ENCODE results near the gene NTNG2.

The NTNG2 gene

DNA sequence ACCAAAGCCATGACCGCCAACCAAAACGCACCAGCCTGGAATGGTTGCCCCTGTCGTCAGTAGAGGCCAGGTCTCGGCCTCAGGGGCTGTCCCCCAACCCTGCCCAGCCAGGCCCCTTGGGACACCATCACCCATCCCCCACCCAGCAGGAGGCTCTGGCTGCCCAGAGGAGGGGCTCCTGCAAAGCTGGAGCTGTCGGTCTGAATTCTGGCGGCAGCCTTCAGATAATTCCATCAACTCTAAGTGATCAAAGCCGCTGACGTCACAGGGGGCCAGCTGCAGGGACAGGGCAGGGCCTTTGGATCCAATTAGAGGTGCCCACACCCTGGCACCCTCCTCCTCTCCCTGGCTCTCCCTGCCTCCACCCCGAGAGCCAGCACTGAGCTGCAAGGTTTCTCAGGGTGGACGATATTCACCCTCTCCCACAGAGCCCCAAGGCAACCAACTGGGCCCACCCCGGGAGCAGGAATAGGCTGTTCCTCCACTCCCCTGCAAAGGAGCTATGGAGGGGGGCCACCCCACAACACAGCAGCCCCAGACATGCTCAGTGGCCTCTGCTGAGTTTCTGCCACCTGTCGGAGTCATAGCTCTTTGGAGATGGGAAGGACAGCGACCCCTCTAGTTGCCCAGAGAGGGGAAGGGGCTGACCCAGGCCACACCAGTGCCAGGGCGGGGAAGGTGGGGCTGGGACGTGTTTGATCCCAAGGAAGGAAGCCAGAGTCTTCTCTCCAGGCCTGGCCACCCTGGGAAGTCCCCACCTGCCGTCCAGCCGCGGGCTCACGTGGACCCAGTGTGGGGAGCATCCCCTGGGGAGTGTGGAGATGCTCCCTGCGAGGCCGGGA lies 78.4 kb downstream of the NTNG2 start:
- in situ Hi-C loops (cut with MboI; ENCODE audit: low pct_unique_long_range_greater_than_20kb, low sequenced_read_pairs), result loop anchor here (25.0 kb wide), 1 partner anchor 478 kb away; no protein-coding TSS in a partner anchor
- DNase-seq, result no peak

DNA sequence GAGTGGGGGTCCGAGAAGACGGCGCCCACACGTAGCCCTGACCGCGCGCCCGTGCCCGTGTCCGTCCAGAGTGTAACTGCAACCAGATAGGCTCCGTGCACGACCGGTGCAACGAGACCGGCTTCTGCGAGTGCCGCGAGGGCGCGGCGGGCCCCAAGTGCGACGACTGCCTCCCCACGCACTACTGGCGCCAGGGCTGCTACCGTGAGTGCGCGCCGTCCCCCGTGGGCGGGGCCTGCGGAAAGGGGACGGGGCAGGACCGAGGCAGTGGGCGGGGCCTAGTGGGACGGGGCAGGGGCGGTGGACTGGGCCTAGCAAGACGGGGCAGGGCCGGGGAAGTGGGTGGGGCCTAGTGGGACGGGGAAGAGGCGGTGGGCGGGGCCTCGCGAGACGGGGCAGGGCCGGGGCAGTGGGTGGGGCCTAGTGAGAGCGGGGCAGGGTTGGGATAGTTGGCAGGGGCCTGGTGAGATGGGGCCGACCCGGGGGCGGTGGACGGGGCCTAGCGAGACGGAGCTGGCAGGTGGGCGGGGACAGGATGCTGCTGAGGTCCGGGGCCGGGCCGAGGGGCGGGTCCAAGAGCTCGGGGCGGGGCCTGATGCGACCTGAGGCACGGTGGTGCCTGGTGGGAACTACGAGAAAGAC lies 79.1 kb downstream of the NTNG2 start:
- in situ Hi-C loops (cut with MboI; ENCODE audit: low pct_unique_long_range_greater_than_20kb, low sequenced_read_pairs), result loop anchor here (25.0 kb wide), 1 partner anchor 479 kb away; no protein-coding TSS in a partner anchor
- peak; percentile 94 for DNase-seq

DNA sequence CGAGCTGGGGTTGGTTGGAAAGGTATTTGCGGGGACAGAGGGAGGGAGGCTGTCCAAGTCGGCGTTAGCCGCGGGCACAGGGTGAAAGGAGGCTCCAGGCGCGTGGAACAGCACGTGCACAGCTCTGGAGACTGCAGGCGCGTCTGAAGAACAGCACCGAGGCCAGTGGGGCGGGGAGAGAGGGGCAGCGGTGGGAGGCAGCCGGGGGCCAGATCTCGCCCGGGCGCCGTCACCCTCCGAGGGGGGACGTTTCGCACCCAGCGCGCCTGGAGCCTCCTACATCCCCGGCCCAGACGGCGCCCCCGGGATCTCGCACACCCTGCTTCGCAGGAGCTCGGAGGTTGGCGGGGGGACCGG lies 79.6 kb downstream of the NTNG2 start:
- in situ Hi-C loops (cut with MboI; ENCODE audit: low pct_unique_long_range_greater_than_20kb, low sequenced_read_pairs), result loop anchor here (25.0 kb wide), 1 partner anchor 479 kb away; no protein-coding TSS in a partner anchor
- DNase-seq, result no peak

DNA sequence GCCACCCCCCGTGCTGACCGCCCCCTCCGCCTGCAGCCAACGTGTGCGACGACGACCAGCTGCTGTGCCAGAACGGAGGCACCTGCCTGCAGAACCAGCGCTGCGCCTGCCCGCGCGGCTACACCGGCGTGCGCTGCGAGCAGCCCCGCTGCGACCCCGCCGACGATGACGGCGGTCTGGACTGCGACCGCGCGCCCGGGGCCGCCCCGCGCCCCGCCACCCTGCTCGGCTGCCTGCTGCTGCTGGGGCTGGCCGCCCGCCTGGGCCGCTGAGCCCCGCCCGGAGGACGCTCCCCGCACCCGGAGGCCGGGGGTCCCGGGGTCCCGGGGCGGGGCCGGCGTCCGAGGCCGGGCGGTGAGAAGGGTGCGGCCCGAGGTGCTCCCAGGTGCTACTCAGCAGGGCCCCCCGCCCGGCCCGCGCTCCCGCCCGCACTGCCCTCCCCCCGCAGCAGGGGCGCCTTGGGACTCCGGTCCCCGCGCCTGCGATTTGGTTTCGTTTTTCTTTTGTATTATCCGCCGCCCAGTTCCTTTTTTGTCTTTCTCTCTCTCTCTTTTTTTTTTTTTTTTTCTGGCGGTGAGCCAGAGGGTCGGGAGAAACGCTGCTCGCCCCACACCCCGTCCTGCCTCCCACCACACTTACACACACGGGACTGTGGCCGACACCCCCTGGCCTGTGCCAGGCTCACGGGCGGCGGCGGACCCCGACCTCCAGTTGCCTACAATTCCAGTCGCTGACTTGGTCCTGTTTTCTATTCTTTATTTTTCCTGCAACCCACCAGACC lies 80.2 kb downstream of the NTNG2 start:
- in situ Hi-C loops (cut with MboI; ENCODE audit: low pct_unique_long_range_greater_than_20kb, low sequenced_read_pairs), result loop anchor here (25.0 kb wide), 1 partner anchor 480 kb away; no protein-coding TSS in a partner anchor
- peak; percentile 86 for DNase-seq

DNA sequence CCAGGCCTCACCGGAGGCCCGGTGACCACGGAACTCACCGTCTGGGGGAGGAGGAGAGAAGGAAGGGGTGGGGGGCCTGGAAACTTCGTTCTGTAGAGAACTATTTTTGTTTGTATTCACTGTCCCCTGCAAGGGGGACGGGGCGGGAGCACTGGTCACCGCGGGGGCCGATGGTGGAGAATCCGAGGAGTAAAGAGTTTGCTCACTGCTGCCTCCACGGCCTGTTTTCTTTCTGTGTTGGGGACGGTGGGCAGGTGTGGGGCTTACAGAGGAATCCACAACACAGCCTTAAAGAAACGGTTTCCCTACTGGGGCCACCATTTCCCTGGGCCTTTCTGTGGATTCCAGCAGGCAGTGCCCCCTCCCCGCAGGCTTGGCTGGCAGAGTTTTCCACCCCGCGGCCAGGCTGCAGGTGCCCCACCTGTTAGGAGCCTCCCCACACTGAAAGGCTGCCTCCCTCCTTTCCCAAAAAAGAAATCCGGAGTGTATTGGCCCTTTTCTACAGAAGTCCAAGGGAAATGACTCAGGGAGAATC lies 80.8 kb downstream of the NTNG2 start:
- in situ Hi-C loops (cut with MboI; ENCODE audit: low pct_unique_long_range_greater_than_20kb, low sequenced_read_pairs), result loop anchor here (25.0 kb wide), 1 partner anchor 480 kb away; no protein-coding TSS in a partner anchor
- no peak for DNase-seq

DNA sequence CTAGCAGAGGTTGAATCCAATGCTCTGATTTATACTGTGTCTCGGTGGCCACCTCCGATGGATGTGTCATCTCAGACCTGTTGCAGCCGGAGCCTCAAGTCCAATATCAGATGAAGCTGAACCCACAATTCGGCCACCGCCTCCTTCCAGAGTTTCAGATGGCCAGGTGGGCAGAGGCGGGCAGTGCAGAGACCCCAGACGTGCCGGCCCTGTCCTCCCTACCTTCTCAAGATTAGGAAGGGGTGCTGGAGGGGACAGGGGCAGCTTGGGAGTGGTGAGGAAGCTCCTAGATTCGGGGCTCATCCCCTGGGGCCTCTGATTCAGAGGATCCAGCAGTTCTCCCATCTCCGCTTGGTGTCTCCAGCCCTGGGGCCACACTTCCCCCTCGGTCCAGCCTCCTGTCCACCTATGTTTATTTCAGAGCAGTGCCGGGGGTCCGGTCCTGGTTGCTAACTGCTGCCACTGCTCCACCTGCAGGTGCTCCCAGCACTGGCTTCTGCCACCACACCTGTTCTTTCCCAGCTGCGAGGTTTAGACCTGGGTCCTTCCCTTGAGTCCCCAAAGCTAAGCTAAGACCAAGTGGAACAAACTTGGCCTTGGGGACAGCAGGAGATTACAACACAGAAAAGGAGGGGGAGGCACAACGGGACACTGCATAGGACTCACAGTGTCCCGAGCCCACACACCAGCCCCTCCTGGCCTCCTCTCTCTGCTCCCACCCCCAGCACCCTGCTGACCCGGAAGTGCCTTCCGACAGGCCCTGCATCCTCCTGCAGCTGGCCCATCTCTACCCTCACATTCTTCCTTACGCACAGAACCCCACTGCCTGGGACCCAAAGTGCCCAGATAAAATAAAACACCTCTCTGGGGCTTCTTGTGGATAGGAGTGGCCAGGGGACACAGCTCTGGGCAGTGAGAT lies 81.6 kb downstream of the NTNG2 start:
- in situ Hi-C loops (cut with MboI; ENCODE audit: low pct_unique_long_range_greater_than_20kb, low sequenced_read_pairs), result loop anchor here (25.0 kb wide), 1 partner anchor 481 kb away; no protein-coding TSS in a partner anchor
- no peak for DNase-seq

DNA sequence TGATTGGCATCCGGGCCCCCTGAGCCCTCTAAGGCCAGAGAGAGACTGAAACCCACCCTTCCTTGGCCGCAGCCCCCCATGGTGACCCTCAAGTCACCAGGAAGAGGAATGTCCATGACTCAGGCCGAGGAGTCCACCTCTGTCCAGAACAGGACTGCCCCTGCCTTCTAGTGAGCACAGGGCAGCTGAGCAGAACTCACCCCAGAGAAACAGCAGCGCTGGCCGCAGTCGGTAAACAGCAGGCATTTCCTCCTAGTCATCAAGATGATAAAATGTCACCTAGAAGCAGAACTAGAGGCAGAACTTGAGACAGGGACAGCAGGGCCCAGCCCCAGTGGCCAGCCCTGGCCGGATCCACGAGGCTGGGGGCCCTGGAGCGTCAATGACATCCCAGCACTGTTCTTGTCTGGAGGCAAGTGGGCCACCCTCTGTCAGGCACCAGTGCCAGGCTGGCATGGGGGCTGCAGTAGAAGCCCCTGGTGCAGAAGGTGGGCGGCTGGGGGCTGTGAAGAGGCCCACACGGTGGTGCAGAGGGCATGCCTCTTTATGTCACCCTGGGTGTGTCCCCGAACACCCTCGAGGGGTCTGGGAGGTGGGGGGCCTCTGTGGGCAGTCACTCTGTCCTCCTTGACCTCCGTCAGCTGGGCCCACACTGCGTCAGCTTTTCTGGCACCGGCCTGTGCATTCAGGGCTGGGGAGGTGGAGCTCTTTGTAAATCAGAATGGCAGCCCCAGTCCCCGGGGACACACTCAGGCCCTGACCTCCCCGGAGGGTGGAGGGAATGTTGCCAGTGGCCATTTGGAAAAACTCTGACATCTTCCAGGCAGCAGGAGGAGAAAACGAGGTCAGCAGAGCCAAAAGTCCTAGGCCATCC lies 83.0 kb downstream of the NTNG2 start:
- peak; percentile 28 for DNase-seq
- in situ Hi-C loops (cut with MboI; ENCODE audit: low pct_unique_long_range_greater_than_20kb, low sequenced_read_pairs), result loop anchor here (25.0 kb wide), 1 partner anchor 483 kb away; no protein-coding TSS in a partner anchor

DNA sequence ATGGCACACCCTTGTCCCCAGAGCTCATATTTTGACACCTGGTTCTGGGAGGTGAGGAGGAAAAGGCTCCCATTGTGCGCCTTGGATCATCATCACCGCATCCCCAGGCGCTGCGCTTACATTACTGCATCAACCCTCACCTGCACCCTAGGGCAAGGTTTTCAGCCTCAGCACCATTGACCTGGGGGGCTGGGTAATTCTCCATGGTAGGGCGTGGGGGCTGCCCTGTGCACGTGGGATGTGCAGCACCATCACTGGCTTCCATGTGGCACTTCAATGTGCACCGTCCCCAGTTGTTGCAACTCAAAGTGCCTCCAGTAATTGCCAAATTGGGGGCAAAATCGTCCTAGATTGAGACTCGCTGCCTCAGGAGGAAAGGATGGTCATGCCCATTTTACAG lies 83.6 kb downstream of the NTNG2 start:
- no peak for DNase-seq
- in situ Hi-C loops (cut with MboI; ENCODE audit: low pct_unique_long_range_greater_than_20kb, low sequenced_read_pairs), result loop anchor here (25.0 kb wide), 1 partner anchor 483 kb away; no protein-coding TSS in a partner anchor

DNA sequence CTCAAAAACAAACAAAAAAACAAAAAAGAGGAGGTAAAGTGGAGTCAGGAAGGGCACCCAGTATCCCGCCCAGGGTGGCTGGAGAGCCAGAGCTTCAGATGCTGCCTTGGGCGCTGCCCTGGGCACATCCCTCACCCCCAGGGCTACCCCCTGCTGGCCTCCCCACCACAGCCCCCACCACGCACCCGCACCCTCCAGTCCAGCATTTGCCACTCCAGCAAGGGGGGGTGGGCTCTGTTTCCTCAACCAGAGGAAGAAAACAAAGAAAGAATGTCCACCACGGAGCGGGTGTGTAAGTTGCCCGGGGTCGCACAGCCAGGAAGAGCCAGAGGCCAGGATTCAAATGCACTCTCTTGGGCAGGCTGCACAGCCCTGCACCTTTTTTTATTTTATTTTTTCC lies 86.1 kb downstream of the NTNG2 start:
- no peak for DNase-seq
- in situ Hi-C loops (cut with MboI; ENCODE audit: low pct_unique_long_range_greater_than_20kb, low sequenced_read_pairs), result loop anchor here (25.0 kb wide), 1 partner anchor 486 kb away; no protein-coding TSS in a partner anchor

DNA sequence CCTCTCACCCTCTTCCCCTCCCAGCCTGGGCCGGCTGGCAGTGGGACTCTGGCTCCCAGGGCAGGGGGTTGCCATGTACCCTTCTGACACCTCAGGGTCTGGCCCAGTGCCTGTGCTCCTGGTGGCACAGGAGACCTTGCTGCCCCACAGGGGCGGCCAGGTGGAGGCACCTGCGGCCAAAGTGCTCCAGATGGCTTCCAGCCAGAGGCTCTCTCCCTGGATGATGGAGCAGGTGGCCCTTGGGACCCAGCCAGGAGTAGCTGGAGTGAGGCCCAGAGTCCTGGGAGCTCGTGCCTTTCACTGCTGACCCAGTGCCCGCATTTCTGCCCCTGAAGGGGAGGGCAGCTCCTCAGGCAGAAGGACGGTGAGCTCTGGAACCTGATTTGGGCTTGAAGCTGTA lies 87.3 kb downstream of the NTNG2 start:
- DNase-seq, result no peak
- in situ Hi-C loops (cut with MboI; ENCODE audit: low pct_unique_long_range_greater_than_20kb, low sequenced_read_pairs), result loop anchor here (25.0 kb wide), 1 partner anchor 487 kb away; no protein-coding TSS in a partner anchor

DNA sequence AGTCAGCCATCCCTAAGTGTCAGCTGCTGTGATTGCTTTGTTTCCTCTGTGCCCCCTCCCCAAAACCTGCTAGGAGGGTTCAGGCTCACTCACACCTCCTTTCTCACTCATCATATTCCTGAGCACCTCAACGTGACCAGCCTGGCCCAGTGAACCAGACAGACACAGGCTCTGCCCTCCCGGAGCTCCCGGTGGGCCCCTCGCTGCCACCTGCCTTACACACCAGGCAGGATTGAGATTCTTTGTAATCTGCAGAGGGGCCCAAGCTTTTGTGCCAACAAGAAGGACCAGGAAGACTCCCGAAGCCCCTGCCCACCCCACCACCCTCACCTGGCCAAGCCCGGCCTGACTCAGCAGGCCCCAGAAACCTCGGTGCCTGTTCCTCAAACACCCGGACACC lies 87.8 kb downstream of the NTNG2 start:
- DNase-seq, result no peak
- in situ Hi-C loops (cut with MboI; ENCODE audit: low pct_unique_long_range_greater_than_20kb, low sequenced_read_pairs), result loop anchor here (25.0 kb wide), 1 partner anchor 487 kb away; no protein-coding TSS in a partner anchor

DNA sequence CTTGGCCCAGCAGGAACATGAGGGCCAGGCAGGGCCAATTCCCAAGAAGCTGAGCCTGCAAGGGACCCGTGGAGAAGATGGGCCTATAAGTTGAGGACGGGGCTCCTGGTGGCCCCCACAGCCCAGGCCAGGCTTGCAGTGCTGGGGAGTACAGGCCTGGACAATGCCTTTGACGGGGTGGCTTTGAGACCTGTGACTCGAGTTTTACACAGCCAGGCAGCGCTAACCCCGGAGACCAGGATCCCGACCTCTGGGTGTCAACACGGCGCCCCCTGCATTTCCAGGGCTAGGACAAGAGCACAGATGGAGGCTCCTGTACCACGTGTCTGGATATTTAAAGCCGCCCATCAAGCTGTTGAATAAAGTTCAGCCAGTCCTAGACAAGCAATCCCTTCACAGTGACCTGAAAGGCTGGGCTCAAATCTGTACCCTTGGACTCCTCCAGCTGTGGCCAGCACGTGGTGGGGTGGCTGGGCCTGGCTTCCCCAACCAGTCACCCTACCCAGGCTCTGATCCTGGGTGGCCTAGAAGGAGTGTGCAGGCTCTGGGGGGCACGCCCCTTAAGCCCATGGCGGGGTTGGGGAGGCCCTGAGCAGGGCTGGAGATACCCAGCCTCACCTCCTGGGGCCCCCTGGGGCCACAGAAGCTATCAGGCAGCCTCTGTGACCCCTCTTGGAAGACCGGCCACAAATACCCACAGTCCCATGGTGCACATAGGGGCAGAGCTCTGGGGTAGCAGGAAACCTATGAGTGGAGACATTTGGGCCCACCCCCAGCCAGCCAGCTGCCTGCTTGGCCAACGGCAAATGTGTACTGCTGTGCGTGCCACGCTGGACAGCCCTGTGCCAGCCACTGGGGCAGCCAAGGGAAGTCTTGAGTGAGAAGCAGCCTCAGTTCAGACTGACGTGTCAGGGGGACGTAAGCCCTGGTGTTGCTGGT lies 88.7 kb downstream of the NTNG2 start:
- in situ Hi-C loops (cut with MboI; ENCODE audit: low pct_unique_long_range_greater_than_20kb, low sequenced_read_pairs), result no loop called here
- no peak for DNase-seq

DNA sequence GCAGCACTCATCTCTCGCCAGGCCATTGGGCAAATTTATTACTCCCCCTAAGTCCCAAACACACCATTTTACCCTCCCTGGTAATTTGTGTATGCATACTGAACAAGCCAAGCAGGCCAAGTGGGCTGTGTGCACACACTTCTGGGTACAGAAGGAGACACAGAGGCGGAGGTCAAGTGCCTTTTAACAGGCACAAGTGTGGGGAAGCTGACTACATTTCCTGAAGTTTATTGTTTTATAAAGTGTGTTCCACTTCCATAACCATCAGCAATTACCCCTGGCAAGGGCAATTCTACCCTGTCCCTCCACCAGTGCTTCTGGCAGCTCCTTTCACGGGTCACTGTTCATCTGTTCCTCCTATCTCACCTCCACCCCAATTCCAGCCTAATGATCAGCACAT lies 99.0 kb downstream of the NTNG2 start:
- in situ Hi-C loops (cut with MboI; ENCODE audit: low pct_unique_long_range_greater_than_20kb, low sequenced_read_pairs), result no loop called here
- no peak for DNase-seq

DNA sequence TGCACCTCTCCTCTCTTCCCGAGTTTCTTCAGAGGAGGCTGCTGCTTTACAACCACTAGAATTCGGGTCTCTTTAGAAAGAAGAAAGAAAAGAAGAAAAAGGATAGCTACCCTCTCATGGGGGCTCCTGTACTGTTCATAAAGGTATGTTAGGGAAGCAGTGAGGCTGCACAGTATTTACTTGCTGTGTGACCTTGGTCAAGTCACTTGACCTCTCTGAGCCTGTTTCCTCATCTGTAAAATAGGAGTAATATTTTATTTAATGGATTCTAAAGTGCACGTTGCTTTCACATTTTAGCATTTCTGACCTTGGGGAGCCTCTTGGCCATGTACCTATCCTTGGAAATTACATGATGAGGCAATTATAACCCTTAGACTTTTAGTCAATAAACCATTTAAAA lies 104.2 kb downstream of the NTNG2 start:
- no peak for DNase-seq
- in situ Hi-C loops (cut with MboI; ENCODE audit: low pct_unique_long_range_greater_than_20kb, low sequenced_read_pairs), result no loop called here

DNA sequence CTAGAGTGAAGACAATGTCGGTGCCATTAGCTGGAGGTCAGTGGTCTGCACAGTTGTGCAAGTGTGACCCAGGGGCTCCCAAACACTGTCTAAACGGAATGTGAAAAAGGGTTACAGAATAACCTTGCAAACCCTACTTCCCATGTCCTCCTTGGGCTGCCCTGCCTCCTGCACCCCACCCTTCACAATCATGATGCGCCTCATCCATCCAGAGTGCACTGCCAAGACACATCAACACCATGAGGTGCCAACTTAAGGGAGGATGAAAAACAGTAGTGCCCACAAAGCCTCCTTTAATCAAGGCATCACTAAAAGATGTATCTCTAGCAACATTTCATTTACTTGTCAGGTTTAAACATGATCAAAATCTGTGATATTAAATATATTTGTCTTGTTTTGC lies 105.8 kb downstream of the NTNG2 start:
- in situ Hi-C loops (cut with MboI; ENCODE audit: low pct_unique_long_range_greater_than_20kb, low sequenced_read_pairs), result no loop called here
- no peak for DNase-seq

DNA sequence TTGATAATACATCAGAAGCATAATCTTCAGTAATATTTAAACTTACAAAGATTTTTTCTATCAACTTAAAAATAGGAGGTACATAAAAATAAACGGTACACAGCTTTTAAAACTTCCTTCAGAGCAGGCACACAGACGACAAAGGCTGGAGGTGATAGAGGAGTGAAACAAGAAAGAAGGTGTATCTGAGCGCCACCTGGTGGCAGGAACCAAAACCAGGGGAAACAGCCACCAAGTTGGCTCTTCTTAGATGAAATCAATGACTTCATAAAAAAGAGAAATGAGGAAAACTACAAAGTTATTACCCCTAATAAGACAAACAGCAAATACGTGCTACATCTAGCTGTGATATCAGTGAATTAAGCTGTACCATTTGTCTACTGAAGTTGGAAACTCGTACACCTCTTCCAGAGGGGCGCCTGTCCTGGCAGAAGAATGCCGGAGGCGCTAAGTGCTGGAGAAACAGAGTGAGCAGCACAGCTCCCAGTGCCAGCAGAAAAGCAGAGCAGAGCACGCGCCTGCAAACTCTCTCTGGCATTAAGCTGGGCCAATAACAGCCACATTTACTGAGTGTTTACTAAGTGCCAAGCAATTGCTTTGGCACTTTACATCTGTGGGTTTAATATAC lies 107.0 kb downstream of the NTNG2 start:
- peak; percentile 87 for DNase-seq
- in situ Hi-C loops (cut with MboI; ENCODE audit: low pct_unique_long_range_greater_than_20kb, low sequenced_read_pairs), result no loop called here
